ENCODE measurements around the gene GNL3.

GNL3 gene

GRCh38 chr3:52704611-52705437, 19.0 kb downstream of the GNL3 start:
- Histone ChIP-seq H3K4me1 (ENCODE audit: control insufficient read depth, insufficient read depth, low read length, unreplicated experiment) (peaks cover 17% of the 10 kb centered on the region), H2AFZ (ENCODE audit: low read length, unreplicated experiment) (peak overlapping the region; percentile 88), H3K27me3 (ENCODE audit: insufficient read depth, low read length) (no peaks in the 10 kb centered on the region), H3K36me3 (ENCODE audit: insufficient read depth, low read length) (peaks cover 14% of the 10 kb centered on the region), H3K27ac (ENCODE audit: low read depth, low read length) (peak overlapping the region; percentile 69), H3K79me2 (ENCODE audit: control insufficient read depth, insufficient read depth, low read length, unreplicated experiment) (peaks cover 66% of the 10 kb centered on the region), H3K4me3 (ENCODE audit: low read depth, low read length) (peak overlapping the region; percentile 86)

GRCh38 chr3:52705438-52705687, 19.5 kb downstream of the GNL3 start:
- H3K4me1 ChIP-seq (ENCODE audit: control insufficient read depth, insufficient read depth, low read length, unreplicated experiment), result peaks cover 17% of the 10 kb centered on the region
- peaks cover 61% of the 10 kb centered on the region for H3K79me2 ChIP-seq (ENCODE audit: control insufficient read depth, insufficient read depth, low read length, unreplicated experiment)
- H2AFZ ChIP-seq (ENCODE audit: low read length, unreplicated experiment), result peak overlapping the region; percentile 88
- H3K4me3 ChIP-seq (ENCODE audit: low read depth, low read length), result peak overlapping the region; percentile 86
- peak overlapping the region; percentile 69 for H3K27ac ChIP-seq (ENCODE audit: low read depth, low read length)
- peaks cover 9% of the 10 kb centered on the region for H3K36me3 ChIP-seq (ENCODE audit: insufficient read depth, low read length)
- H3K27me3 ChIP-seq (ENCODE audit: insufficient read depth, low read length), result no peaks in the 10 kb centered on the region

- peaks cover 17% of the 10 kb centered on the region for H3K4me1 ChIP-seq (ENCODE audit: control insufficient read depth, insufficient read depth, low read length, unreplicated experiment)
- peaks cover 57% of the 10 kb centered on the region for H3K79me2 ChIP-seq (ENCODE audit: control insufficient read depth, insufficient read depth, low read length, unreplicated experiment)
- H3K36me3 ChIP-seq (ENCODE audit: insufficient read depth, low read length), result peaks cover 9% of the 10 kb centered on the region
- peak within 1 kb of the TSS; percentile 88 for H2AFZ ChIP-seq (ENCODE audit: low read length, unreplicated experiment)
- peak within 1 kb of the TSS; percentile 69 for H3K27ac ChIP-seq (ENCODE audit: low read depth, low read length)
- no peaks in the 10 kb centered on the region for H3K27me3 ChIP-seq (ENCODE audit: insufficient read depth, low read length)
- peak within 1 kb of the TSS; percentile 86 for H3K4me3 ChIP-seq (ENCODE audit: low read depth, low read length)
Measured at GRCh38 chr3:52705688-52706686, 20.2 kb downstream of the GNL3 start, which contains the start of the genes GLT8D1 and SPCS1. Gene GLT8D1 (minus strand): TSS chr3:52705791. CDS start chr3:52700460, 5,331 bp downstream. Gene SPCS1 (plus strand): TSS chr3:52706106. CDS start chr3:52706247, 141 bp downstream.

- Histone ChIP-seq H2AFZ (ENCODE audit: low read length, unreplicated experiment) (no peak overlapping the region), H3K4me1 (ENCODE audit: control insufficient read depth, insufficient read depth, low read length, unreplicated experiment) (peaks cover 17% of the 10 kb centered on the region), H3K79me2 (ENCODE audit: control insufficient read depth, insufficient read depth, low read length, unreplicated experiment) (peaks cover 48% of the 10 kb centered on the region), H3K36me3 (ENCODE audit: insufficient read depth, low read length) (peaks cover 13% of the 10 kb centered on the region), H3K4me3 (ENCODE audit: low read depth, low read length) (peak overlapping the region; percentile 86), H3K27ac (ENCODE audit: low read depth, low read length) (no peak overlapping the region), H3K27me3 (ENCODE audit: insufficient read depth, low read length) (no peaks in the 10 kb centered on the region)
Measured at GRCh38 chr3:52707585-52707984, 21.8 kb downstream of the GNL3 start.

GRCh38 chr3:52710512-52710911, 24.7 kb downstream of the GNL3 start:
- H3K4me1 ChIP-seq (ENCODE audit: control insufficient read depth, insufficient read depth, low read length, unreplicated experiment), result peaks cover 11% of the 10 kb centered on the region
- H3K27me3 ChIP-seq (ENCODE audit: insufficient read depth, low read length), result no peaks in the 10 kb centered on the region
- H3K79me2 ChIP-seq (ENCODE audit: control insufficient read depth, insufficient read depth, low read length, unreplicated experiment), result peaks cover 23% of the 10 kb centered on the region
- H3K27ac ChIP-seq (ENCODE audit: low read depth, low read length), result no peak overlapping the region
- no peak overlapping the region for H3K4me3 ChIP-seq (ENCODE audit: low read depth, low read length)
- peaks cover 13% of the 10 kb centered on the region for H3K36me3 ChIP-seq (ENCODE audit: insufficient read depth, low read length)
- H2AFZ ChIP-seq (ENCODE audit: low read length, unreplicated experiment), result no peak overlapping the region

GRCh38 chr3:52712291-52713212, 26.7 kb downstream of the GNL3 start:
- Histone ChIP-seq H3K27ac (ENCODE audit: low read depth, low read length) (no peak overlapping the region), H2AFZ (ENCODE audit: low read length, unreplicated experiment) (no peak overlapping the region), H3K27me3 (ENCODE audit: insufficient read depth, low read length) (no peaks in the 10 kb centered on the region), H3K4me1 (ENCODE audit: control insufficient read depth, insufficient read depth, low read length, unreplicated experiment) (peaks cover 6% of the 10 kb centered on the region), H3K4me3 (ENCODE audit: low read depth, low read length) (no peak overlapping the region), H3K36me3 (ENCODE audit: insufficient read depth, low read length) (peaks cover 13% of the 10 kb centered on the region), H3K79me2 (ENCODE audit: control insufficient read depth, insufficient read depth, low read length, unreplicated experiment) (peaks cover 7% of the 10 kb centered on the region)

- H2AFZ ChIP-seq (ENCODE audit: low read length, unreplicated experiment), result no peak overlapping the region
- no peak overlapping the region for H3K4me3 ChIP-seq (ENCODE audit: low read depth, low read length)
- no peak overlapping the region for H3K27ac ChIP-seq (ENCODE audit: low read depth, low read length)
- no peaks in the 10 kb centered on the region for H3K79me2 ChIP-seq (ENCODE audit: control insufficient read depth, insufficient read depth, low read length, unreplicated experiment)
- no peaks in the 10 kb centered on the region for H3K4me1 ChIP-seq (ENCODE audit: control insufficient read depth, insufficient read depth, low read length, unreplicated experiment)
- H3K36me3 ChIP-seq (ENCODE audit: insufficient read depth, low read length), result peaks cover 9% of the 10 kb centered on the region
- H3K27me3 ChIP-seq (ENCODE audit: insufficient read depth, low read length), result no peaks in the 10 kb centered on the region
Measured at GRCh38 chr3:52714335-52715302, 28.8 kb downstream of the GNL3 start.

- Histone ChIP-seq H2AFZ (ENCODE audit: low read length, unreplicated experiment) (no peak overlapping the region), H3K4me3 (ENCODE audit: low read depth, low read length) (no peak overlapping the region), H3K27me3 (ENCODE audit: insufficient read depth, low read length) (no peaks in the 10 kb centered on the region), H3K79me2 (ENCODE audit: control insufficient read depth, insufficient read depth, low read length, unreplicated experiment) (no peaks in the 10 kb centered on the region), H3K27ac (ENCODE audit: low read depth, low read length) (no peak overlapping the region), H3K4me1 (ENCODE audit: control insufficient read depth, insufficient read depth, low read length, unreplicated experiment) (no peaks in the 10 kb centered on the region), H3K36me3 (ENCODE audit: insufficient read depth, low read length) (peaks cover 16% of the 10 kb centered on the region)
Measured at GRCh38 chr3:52715714-52716305, 30.0 kb downstream of the GNL3 start.

- no peaks in the 10 kb centered on the region for H3K4me1 ChIP-seq (ENCODE audit: control insufficient read depth, insufficient read depth, low read length, unreplicated experiment)
- H3K4me3 ChIP-seq (ENCODE audit: low read depth, low read length), result no peak overlapping the region
- H3K79me2 ChIP-seq (ENCODE audit: control insufficient read depth, insufficient read depth, low read length, unreplicated experiment), result no peaks in the 10 kb centered on the region
- no peak overlapping the region for H3K27ac ChIP-seq (ENCODE audit: low read depth, low read length)
- H3K36me3 ChIP-seq (ENCODE audit: insufficient read depth, low read length), result peaks cover 12% of the 10 kb centered on the region
- H2AFZ ChIP-seq (ENCODE audit: low read length, unreplicated experiment), result no peak overlapping the region
- no peaks in the 10 kb centered on the region for H3K27me3 ChIP-seq (ENCODE audit: insufficient read depth, low read length)
Measured at GRCh38 chr3:52719618-52720017, 33.8 kb downstream of the GNL3 start.
